Body of pancreas (tissue), 4 donors: Measurements from ENCODE around the gene CASP3.
"Not testable (repeated sequence)": the region's sequence is repeated elsewhere in the genome, so short reads cannot be mapped to it uniquely, and the experiment has no call there.

Experiments used
- POLR2A ChIP-seq, 3 donors: fragments of 450-650 bp; IDR thresholded peaks; one replicate each; pipeline ENCODE4 v1.6.1; 2016; ENCODE audit warnings: antibody characterized with exemption in 3 of 3, mild to moderate bottlenecking in 2 of 3
- TF ChIP-seq, protein P1 (sequence below), 7 experiments: fragments of 450-650 bp in 4 of 7; fragments of 200-600 bp in 3 of 7; sonication (generic) in 3 of 7; IDR thresholded peaks; one replicate each; pipeline ENCODE4 v1.5.1; 2016 to 2019; ENCODE audit warnings: antibody characterized with exemption in 7 of 7

DNA sequence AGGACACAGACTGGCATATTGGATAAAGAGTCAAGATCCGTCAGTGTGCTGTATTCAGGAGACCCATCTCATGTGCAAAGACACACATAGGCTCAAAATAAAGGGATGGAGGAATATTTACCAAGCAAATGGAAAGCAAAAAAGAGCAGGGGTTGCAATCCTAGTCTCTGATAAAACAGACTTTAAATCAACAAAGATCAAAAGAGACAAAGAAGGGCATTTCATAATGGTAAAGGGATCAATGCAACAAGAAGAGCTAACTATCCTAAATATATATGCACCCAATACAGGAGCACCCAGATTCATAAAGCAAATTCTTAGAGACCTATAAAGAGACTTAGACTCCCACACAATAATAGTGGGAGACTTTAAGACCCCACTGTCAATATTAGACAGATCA is 46.4 kb downstream of the CASP3 start:
- TF ChIP-seq, protein P1, sequence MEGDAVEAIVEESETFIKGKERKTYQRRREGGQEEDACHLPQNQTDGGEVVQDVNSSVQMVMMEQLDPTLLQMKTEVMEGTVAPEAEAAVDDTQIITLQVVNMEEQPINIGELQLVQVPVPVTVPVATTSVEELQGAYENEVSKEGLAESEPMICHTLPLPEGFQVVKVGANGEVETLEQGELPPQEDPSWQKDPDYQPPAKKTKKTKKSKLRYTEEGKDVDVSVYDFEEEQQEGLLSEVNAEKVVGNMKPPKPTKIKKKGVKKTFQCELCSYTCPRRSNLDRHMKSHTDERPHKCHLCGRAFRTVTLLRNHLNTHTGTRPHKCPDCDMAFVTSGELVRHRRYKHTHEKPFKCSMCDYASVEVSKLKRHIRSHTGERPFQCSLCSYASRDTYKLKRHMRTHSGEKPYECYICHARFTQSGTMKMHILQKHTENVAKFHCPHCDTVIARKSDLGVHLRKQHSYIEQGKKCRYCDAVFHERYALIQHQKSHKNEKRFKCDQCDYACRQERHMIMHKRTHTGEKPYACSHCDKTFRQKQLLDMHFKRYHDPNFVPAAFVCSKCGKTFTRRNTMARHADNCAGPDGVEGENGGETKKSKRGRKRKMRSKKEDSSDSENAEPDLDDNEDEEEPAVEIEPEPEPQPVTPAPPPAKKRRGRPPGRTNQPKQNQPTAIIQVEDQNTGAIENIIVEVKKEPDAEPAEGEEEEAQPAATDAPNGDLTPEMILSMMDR (IDR thresholded peaks at IDR 0.05) = not testable (repeated sequence)
- not testable (repeated sequence) for TF ChIP-seq POLR2A (IDR thresholded peaks at IDR 0.05)
